Thyroid gland (tissue), 4 donors: ENCODE data around the gene TXNDC15. TPM values are rescaled to one million over a fixed set of nuclear protein-coding genes. Genes with fewer than 3 reads are reported as not detected.

Source experiments
- DNase-seq, 2 donors: peaks; one replicate each; pipeline ENCODE4 v3.0.0-alpha.2; 2019
- H3K27ac ChIP-seq, 3 donors: fragments of 200-600 bp; sonication (generic); 1 replicate in 2 of 3; 2 replicates in 1 of 3; pipeline ENCODE4 v1.5.1; 2016 to 2019; ENCODE audit warnings: mild to moderate bottlenecking in 1 of 3, moderate library complexity in 1 of 3
- H3K27me3 ChIP-seq: fragments of 200-600 bp; sonication (generic); one replicate; pipeline ENCODE4 v1.5.1; 2019
- H3K36me3 ChIP-seq, 2 donors: fragments of 200-600 bp; sonication (generic); one replicate each; pipeline ENCODE4 v1.5.1; 2016 to 2019
- H3K4me1 ChIP-seq, 2 donors: fragments of 200-600 bp; sonication (generic); one replicate each; pipeline ENCODE4 v1.5.1; 2017 to 2019
- H3K4me3 ChIP-seq, 3 donors: fragments of 200-600 bp; sonication (generic); replicated peaks in 1 of 3; 1 replicate in 2 of 3; 2 replicates in 1 of 3; pipeline ENCODE4 v1.5.1; 2016; ENCODE audit warnings: mild to moderate bottlenecking in 1 of 3
- H3K9me3 ChIP-seq: fragments of 200-600 bp; sonication (generic); one replicate; pipeline ENCODE4 v1.5.1; 2017
- CTCF ChIP-seq, 6 experiments: fragments of 200-600 bp in 3 of 6; fragments of 450-650 bp in 3 of 6; sonication (generic) in 3 of 6; IDR thresholded peaks; one replicate each; pipeline ENCODE4 v1.5.1; 2016 to 2019; ENCODE audit warnings: antibody characterized with exemption in 6 of 6, mild to moderate bottlenecking in 2 of 6, inconsistent platforms in 1 of 6, moderate library complexity in 1 of 6
- POLR2A ChIP-seq, 2 donors: fragments of 450-650 bp; IDR thresholded peaks; one replicate each; pipeline ENCODE4 v1.6.1; 2017; ENCODE audit warnings: antibody characterized with exemption in 2 of 2, mild to moderate bottlenecking in 2 of 2, moderate library complexity in 1 of 2
- WGBS, 2 donors: methylation state at CpG; one replicate each; pipeline ENCODE4 v1.1.5; 2017; 5-methylcytosine and 5-hydroxymethylcytosine counted together
- intact Hi-C: fragments of 100-400 bp; cut with DNase I; formaldehyde crosslinking; loops from one replicate; pipeline ENCODE4 v1.15.1; 2023
- total RNA-seq, 4 donors: library from RNA; depleted of rRNA; stranded (reverse); fragments of >200 nt; gene quantifications; one replicate each; pipeline ENCODE4 v1.2.3, GENCODE V29; 2016

The TXNDC15 gene
- total RNA-seq, 4 donors from 2014 or later: 133 to 183 (median 153) TPM

GRCh38 chr5:134891473-134891872, 17.3 kb downstream of the TXNDC15 start:
- no peak overlapping the region for H3K27ac ChIP-seq
- H3K9me3 ChIP-seq: no peaks in the 10 kb centered on the region
- DNase-seq: no peak
- intact Hi-C loops: no loop called here
- 100% methylated on average over 1 of the region's 1 CpG for WGBS, 2 donors
- no peak overlapping the region for H3K4me3 ChIP-seq
- H3K4me1 ChIP-seq: peaks cover 0 to 3% of the 10 kb centered on the region in 2 donors
- H3K27me3 ChIP-seq: no peaks in the 10 kb centered on the region
- H3K36me3 ChIP-seq: peaks cover 4 to 6% of the 10 kb centered on the region in 2 donors
- TF ChIP-seq POLR2A (IDR thresholded peaks at IDR 0.05) (no peak), CTCF (IDR thresholded peaks at IDR 0.05) (no peak)

DNA sequence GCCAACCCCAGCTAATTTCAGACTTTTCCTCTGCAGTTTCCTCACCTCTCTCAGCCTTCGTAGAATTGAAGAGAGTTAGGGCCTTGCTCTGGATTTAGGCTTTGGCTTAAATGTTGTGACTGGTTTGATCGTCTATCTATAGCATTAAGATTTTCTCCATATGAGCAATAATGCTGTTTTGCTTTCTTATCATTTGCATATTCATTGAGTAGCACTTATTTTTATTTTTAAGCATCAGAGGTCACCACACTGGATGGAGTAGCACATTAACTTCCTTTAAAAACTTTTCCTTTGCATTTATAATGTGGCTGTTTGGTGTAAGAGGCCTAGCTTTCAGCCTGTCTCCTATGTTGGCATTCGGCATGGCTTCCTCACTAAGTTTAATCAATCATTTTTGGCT, 18.1 kb downstream of the TXNDC15 start:
- Histone ChIP-seq H3K27ac (no peak overlapping the region), H3K4me3 (no peak overlapping the region), H3K4me1 (no peaks in the 10 kb centered on the region), H3K36me3 (peaks cover 6 to 9% of the 10 kb centered on the region in 2 donors), H3K27me3 (no peaks in the 10 kb centered on the region), H3K9me3 (no peaks in the 10 kb centered on the region)
- no peak for DNase-seq
- no peak for TF ChIP-seq CTCF (IDR thresholded peaks at IDR 0.05)
- TF ChIP-seq POLR2A (IDR thresholded peaks at IDR 0.05): no peak
- intact Hi-C loops: no loop called here
- 96% methylated on average over 3 of the region's 3 CpGs for WGBS, 2 donors

DNA sequence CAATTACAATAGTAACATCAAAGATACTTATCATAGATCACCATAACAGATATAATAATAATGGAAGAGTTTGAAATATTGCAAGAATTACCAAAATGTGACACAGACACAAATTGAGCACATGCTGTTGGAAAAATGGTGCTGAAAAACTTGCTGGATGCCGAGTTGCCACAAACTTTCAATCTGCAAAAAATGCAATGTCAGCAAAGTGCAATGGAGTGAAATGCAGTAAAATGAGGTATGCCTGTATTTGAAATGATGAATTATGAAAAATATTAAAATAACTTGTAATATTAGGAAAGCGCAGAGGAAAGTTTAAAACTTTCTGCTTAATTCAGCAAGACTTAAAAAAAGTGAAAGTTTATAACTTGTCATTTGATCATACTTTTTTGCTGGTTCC, 18.8 kb downstream of the TXNDC15 start:
- no peak for TF ChIP-seq CTCF (IDR thresholded peaks at IDR 0.05)
- TF ChIP-seq POLR2A (IDR thresholded peaks at IDR 0.05): no peak
- H3K27ac ChIP-seq: no peak overlapping the region
- H3K9me3 ChIP-seq: no peaks in the 10 kb centered on the region
- H3K4me3 ChIP-seq: no peak overlapping the region
- no peaks in the 10 kb centered on the region for H3K4me1 ChIP-seq
- no peaks in the 10 kb centered on the region for H3K27me3 ChIP-seq
- DNase-seq: no peak
- peaks cover 6 to 15% of the 10 kb centered on the region in 2 donors for H3K36me3 ChIP-seq
- intact Hi-C loops: no loop called here
- WGBS, 2 donors: 91 to 94% methylated on average over 2 of the region's 2 CpGs

GRCh38 chr5:134893748-134894505, 19.8 kb downstream of the TXNDC15 start:
- H3K27ac ChIP-seq: no peak overlapping the region
- H3K36me3 ChIP-seq: peaks cover 6 to 13% of the 10 kb centered on the region in 2 donors
- no peak for TF ChIP-seq CTCF (IDR thresholded peaks at IDR 0.05)
- no peak for TF ChIP-seq POLR2A (IDR thresholded peaks at IDR 0.05)
- no peak for DNase-seq
- H3K9me3 ChIP-seq: no peaks in the 10 kb centered on the region
- no peak overlapping the region for H3K4me3 ChIP-seq
- intact Hi-C loops: no loop called here
- H3K4me1 ChIP-seq: no peaks in the 10 kb centered on the region
- 95% methylated on average over 7 of the region's 7 CpGs for WGBS, 2 donors
- no peaks in the 10 kb centered on the region for H3K27me3 ChIP-seq

DNA sequence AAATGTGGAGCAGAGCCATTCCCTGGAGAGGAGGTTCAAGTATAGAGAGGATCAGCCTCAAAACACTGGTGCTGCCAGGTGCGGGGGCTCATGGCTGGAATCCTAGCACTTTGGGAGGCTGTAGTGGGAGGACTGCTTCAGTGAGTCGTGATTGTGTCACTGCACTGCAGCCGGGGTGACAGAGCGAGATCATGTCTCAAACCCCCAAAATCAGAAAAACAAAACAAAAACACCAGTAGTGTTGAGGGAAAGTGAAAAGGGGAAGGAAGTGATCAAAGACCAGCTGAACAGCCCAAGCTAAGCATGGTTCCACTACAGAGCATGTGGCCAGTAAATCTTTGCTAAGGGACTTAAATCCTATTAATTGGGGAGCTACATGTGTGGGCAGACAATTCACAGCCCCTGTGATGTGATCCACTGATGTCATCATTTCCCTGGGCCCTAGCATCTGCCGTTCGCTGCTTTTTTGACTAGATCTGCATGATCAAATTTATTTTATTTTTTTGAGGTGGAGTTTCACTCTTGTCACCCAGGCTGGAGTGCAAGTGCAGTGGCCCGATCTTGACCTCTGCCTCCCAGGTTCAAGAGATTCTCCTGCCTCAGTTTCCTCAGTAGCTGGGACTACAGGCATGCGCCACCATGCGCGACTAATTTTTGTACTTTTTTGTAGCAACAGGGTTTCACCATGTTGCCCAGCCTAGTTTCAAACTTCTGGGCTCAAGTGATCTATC, 28.1 kb downstream of the TXNDC15 start:
- intact Hi-C loops: loop anchor here (10.0 kb wide), 2 partner anchors 57 to 167 kb away; partner anchors contain the start of genes C5orf24 and CAMLG
- WGBS, 2 donors: 88% methylated on average over 10 of the region's 10 CpGs

More for the DNA sequence above, 28.1 kb downstream of the TXNDC15 start:
- H3K36me3 ChIP-seq: peaks cover 7 to 17% of the 10 kb centered on the region in 2 donors
- H3K27ac ChIP-seq: no peak overlapping the region
- no peaks in the 10 kb centered on the region for H3K4me1 ChIP-seq
- no peaks in the 10 kb centered on the region for H3K27me3 ChIP-seq
- H3K9me3 ChIP-seq: no peaks in the 10 kb centered on the region
- no peak for TF ChIP-seq POLR2A (IDR thresholded peaks at IDR 0.05)
- no peak for TF ChIP-seq CTCF (IDR thresholded peaks at IDR 0.05)
- no peak overlapping the region for H3K4me3 ChIP-seq
- DNase-seq: no peak
